B cell (primary cell): ENCODE results near the gene NUDT19. TPM values are rescaled to one million over a fixed set of nuclear protein-coding genes. Genes with fewer than 3 reads are reported as not detected.

Experiments used
- ATAC-seq: fragments of 200-7000 bp; cut with Tn5 transposase; one replicate; pipeline ENCODE4 v1.10.0; 2021; ENCODE audit warnings: low read depth, mild to moderate bottlenecking, moderate number of reproducible peaks, moderate library complexity
- CTCF ChIA-PET: fragments of 350-600 bp; sonication (Branson Sonifier 250); formaldehyde crosslinking; loops from one replicate; lab custom pipeline; 2021; ENCODE audit warnings: antibody characterized with exemption, inconsistent platforms; lab: Charles Lee
- POLR2A ChIA-PET: fragments of 350-600 bp; sonication (Branson Sonifier 250); formaldehyde crosslinking; loops from one replicate; lab custom pipeline; 2021; ENCODE audit warnings: antibody characterized with exemption; lab: Charles Lee
- DNase-seq: peaks from one replicate; pipeline ENCODE4 v3.0.0; 2013
- H2AFZ ChIP-seq: 2 replicates; pipeline ENCODE4 v1.6.1; 2012; ENCODE audit warnings: mild to moderate bottlenecking, low read depth, low read length; ENCODE audit not compliant: insufficient read depth, poor library complexity, severe bottlenecking
- H3K27ac ChIP-seq, 2 donors: 1 replicate in 1 of 2; 2 replicates in 1 of 2; pipeline ENCODE4 v1.5.1; 2012 to 2013; ENCODE audit warnings: low read length in 2 of 2, mild to moderate bottlenecking in 2 of 2, moderate library complexity in 1 of 2
- H3K27me3 ChIP-seq, 4 experiments: fragments of 200-600 bp in 1 of 4; sonication (generic) in 1 of 4; replicated peaks in 1 of 4; 1 replicate in 2 of 4; 2 replicates in 2 of 4; pipeline versions ENCODE4 v1.6.1 to v1.7.0; 2013 to 2016; ENCODE audit warnings: low read length in 3 of 4, mild to moderate bottlenecking in 2 of 4, mixed read lengths in 1 of 4, moderate library complexity in 1 of 4; ENCODE audit not compliant: insufficient read depth in 4 of 4, control insufficient read depth in 3 of 4; ENCODE audit errors: control extremely low read depth in 1 of 4
- H3K36me3 ChIP-seq, 2 experiments: replicated peaks in 1 of 2; 1 replicate in 1 of 2; 2 replicates in 1 of 2; pipeline versions ENCODE4 v1.6.1 to v1.7.1; 2013; ENCODE audit warnings: low read length in 1 of 2; ENCODE audit not compliant: insufficient read depth in 2 of 2, control insufficient read depth in 1 of 2; ENCODE audit errors: control extremely low read depth in 1 of 2, extremely low read depth in 1 of 2
- H3K4me1 ChIP-seq, 2 donors: fragments of 200-600 bp in 1 of 2; sonication (generic) in 1 of 2; 1 replicate in 1 of 2; 2 replicates in 1 of 2; pipeline versions ENCODE4 v1.5.1 to v1.6.1; 2013 to 2017; ENCODE audit warnings: low read length in 2 of 2; ENCODE audit not compliant: control insufficient read depth in 2 of 2, insufficient read depth in 2 of 2
- H3K4me2 ChIP-seq: replicated peaks from 2 replicates; pipeline ENCODE3; 2012; ENCODE audit warnings: mild to moderate bottlenecking, low read depth, low read length; ENCODE audit not compliant: poor library complexity, severe bottlenecking
- H3K4me3 ChIP-seq, 5 experiments: fragments of 200-600 bp in 1 of 5; sonication (generic) in 1 of 5; 1 replicate in 3 of 5; 2 replicates in 2 of 5; pipeline versions ENCODE4 v1.5.1 to v1.7.0; 2011 to 2016; ENCODE audit warnings: low read length in 4 of 5, mild to moderate bottlenecking in 4 of 5, low read depth in 2 of 5, control low read depth in 1 of 5, moderate library complexity in 1 of 5; ENCODE audit not compliant: insufficient read depth in 1 of 5; ENCODE audit errors: control extremely low read depth in 1 of 5, extremely low read depth in 1 of 5
- H3K79me2 ChIP-seq: fragments of 200-600 bp; sonication (generic); one replicate; pipeline ENCODE4 v1.6.0; 2016; ENCODE audit warnings: low read length; ENCODE audit not compliant: control insufficient read depth, insufficient read depth
- H3K9ac ChIP-seq: fragments of 200-600 bp; sonication (generic); 2 replicates; pipeline ENCODE4 v1.6.1; 2017; ENCODE audit warnings: mild to moderate bottlenecking, low read length, moderate library complexity
- H3K9me3 ChIP-seq, 3 donors: one replicate each; pipeline versions ENCODE4 v1.6.1 to v1.7.1; 2013; ENCODE audit warnings: low read length in 2 of 3; ENCODE audit not compliant: control insufficient read depth in 2 of 3, insufficient read depth in 1 of 3; ENCODE audit errors: control extremely low read depth in 1 of 3
- H4K20me1 ChIP-seq: 2 replicates; pipeline ENCODE4 v1.6.0; 2012; ENCODE audit warnings: mild to moderate bottlenecking, low read length; ENCODE audit not compliant: insufficient read depth, control insufficient read depth, poor library complexity, severe bottlenecking
- H3K27ac Mint-ChIP-seq: one replicate; pipeline ENCODE4 v1.8.0; 2021; ENCODE audit warnings: mixed read lengths
- H3K27me3 Mint-ChIP-seq: one replicate; pipeline ENCODE4 v1.8.0; 2021; ENCODE audit warnings: mixed read lengths
- H3K4me1 Mint-ChIP-seq: one replicate; pipeline ENCODE4 v1.8.0; 2021; ENCODE audit warnings: mixed read lengths
- H3K4me3 Mint-ChIP-seq: one replicate; pipeline ENCODE4 v1.8.0; 2021; ENCODE audit warnings: mixed read lengths
- H3K9me3 Mint-ChIP-seq: one replicate; pipeline ENCODE4 v1.8.0; 2022; ENCODE audit warnings: mixed read lengths; ENCODE audit not compliant: insufficient read depth
- EZH2 ChIP-seq: IDR thresholded peaks from 2 replicates; pipeline ENCODE4 v1.6.1; 2012; ENCODE audit warnings: borderline replicate concordance, low read depth, mild to moderate bottlenecking, moderate library complexity, low read length; ENCODE audit not compliant: insufficient read depth, poor library complexity, severe bottlenecking
- WGBS: methylation state at CpG from one replicate; pipeline ENCODE4 v1.1.5; 2013; ENCODE audit warnings: missing lambda C conversion rate; ENCODE audit not compliant: insufficient coverage; 5-methylcytosine and 5-hydroxymethylcytosine counted together
- intact Hi-C: fragments of 100-400 bp; cut with micrococcal nuclease; formaldehyde crosslinking; loops from one replicate; pipeline ENCODE4 v1.10.0; 2022
- polyA plus RNA-seq: library from polyadenylated mRNA; depleted of rRNA; stranded (reverse); fragments of >200 nt; gene quantifications from 2 replicates; pipeline ENCODE4 v1.2.3, GENCODE V29; 2012
- total RNA-seq, 2 donors: library from RNA; stranded (reverse); fragments of 120-200 nt in 1 of 2; gene quantifications; 1 replicate in 1 of 2; 2 replicates in 1 of 2; pipeline versions ENCODE4 v1.2.3 to v1.2.4, GENCODE V29; 2013 to 2022
- TF ChIP-seq, protein P1 (sequence below): fragments of 200-600 bp; IDR thresholded peaks from one replicate; pipeline ENCODE4 v1.8.0; 2022; ENCODE audit warnings: antibody characterized with exemption, mild to moderate bottlenecking

NUDT19 gene
- total and polyA plus RNA-seq, 2 donors (not counting 1 experiment from before 2014, with no cell fraction given) = 3.6 to 7.1 TPM

DNA sequence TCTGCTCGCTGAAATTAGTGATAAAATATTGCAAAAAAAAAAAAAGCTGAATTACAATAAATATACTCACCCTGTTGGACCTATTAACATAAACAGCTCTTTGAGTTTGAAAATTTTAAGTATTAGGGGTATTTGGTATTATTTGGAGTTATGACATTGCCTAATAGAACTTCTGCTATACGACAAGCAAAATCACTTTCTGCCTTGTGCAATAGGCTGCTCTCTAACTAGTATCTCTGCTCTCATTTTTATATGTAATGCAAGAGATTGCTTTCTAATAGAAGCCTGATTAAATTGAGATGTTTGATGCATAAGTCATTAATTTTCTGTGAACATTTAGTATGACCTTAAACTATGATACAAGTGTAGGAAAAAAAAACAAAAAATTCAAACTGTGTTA lies 10.6 kb upstream of the NUDT19 start:
- WGBS = no CpG with 5 or more reads among the region's 2 CpGs
- Histone ChIP-seq H3K79me2 (no peaks in the 10 kb centered on the region), H3K4me2 (no peak overlapping the region), H3K4me3 (no peak overlapping the region), H3K4me1 (peaks cover 8 to 15% of the 10 kb centered on the region in 2 donors), H3K9me3 (peaks cover 0 to 10% (median 0%) of the 10 kb centered on the region in 3 donors), H3K27ac (no peak overlapping the region), H3K36me3 (no peaks in the 10 kb centered on the region), H3K9ac (no peak overlapping the region), H2AFZ (no peak overlapping the region), H3K27me3 (peaks cover 0 to 29% (median 9%) of the 10 kb centered on the region in 4 experiments), H4K20me1 (no peaks in the 10 kb centered on the region)
- H3K27me3 Mint-ChIP-seq = peaks cover 20% of the 10 kb centered on the region
- no peak for ATAC-seq
- no peak overlapping the region for H3K27ac Mint-ChIP-seq
- no peak for TF ChIP-seq EZH2
- TF ChIP-seq, protein P1, sequence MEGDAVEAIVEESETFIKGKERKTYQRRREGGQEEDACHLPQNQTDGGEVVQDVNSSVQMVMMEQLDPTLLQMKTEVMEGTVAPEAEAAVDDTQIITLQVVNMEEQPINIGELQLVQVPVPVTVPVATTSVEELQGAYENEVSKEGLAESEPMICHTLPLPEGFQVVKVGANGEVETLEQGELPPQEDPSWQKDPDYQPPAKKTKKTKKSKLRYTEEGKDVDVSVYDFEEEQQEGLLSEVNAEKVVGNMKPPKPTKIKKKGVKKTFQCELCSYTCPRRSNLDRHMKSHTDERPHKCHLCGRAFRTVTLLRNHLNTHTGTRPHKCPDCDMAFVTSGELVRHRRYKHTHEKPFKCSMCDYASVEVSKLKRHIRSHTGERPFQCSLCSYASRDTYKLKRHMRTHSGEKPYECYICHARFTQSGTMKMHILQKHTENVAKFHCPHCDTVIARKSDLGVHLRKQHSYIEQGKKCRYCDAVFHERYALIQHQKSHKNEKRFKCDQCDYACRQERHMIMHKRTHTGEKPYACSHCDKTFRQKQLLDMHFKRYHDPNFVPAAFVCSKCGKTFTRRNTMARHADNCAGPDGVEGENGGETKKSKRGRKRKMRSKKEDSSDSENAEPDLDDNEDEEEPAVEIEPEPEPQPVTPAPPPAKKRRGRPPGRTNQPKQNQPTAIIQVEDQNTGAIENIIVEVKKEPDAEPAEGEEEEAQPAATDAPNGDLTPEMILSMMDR = no peak
- CTCF ChIA-PET = interaction anchor here (1.6 kb wide), 1 partner anchor 10 kb away, joined by 4 read pairs; the partner anchor contains the start of gene NUDT19
- no peak overlapping the region for H3K4me3 Mint-ChIP-seq
- no peak for DNase-seq
- intact Hi-C loops = no loop called here
- peaks cover 8% of the 10 kb centered on the region for H3K4me1 Mint-ChIP-seq
- H3K9me3 Mint-ChIP-seq = no peaks in the 10 kb centered on the region
- POLR2A ChIA-PET = no interaction called here

DNA sequence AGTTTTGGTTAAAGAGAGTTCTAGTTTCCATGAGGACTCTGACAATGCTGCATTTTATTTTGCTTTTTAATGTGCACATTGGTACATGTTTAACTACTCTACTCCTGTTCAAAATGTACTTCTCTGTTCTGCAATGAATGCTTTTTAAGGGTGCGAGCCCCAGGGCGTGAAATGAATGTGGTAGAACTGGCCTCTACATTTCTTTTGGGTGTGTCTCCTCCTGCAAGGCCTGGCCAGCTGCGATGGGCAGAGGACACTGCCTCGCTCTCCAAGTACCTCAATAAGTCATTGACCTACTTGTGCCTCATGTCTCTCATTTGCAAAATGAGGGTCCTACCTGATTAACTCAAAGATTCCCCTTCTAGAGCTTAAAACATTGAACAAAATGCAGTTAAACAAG lies 9.3 kb upstream of the NUDT19 start:
- H3K27me3 Mint-ChIP-seq = peaks cover 16% of the 10 kb centered on the region
- Histone ChIP-seq H4K20me1 (no peaks in the 10 kb centered on the region), H3K9me3 (no peaks in the 10 kb centered on the region), H3K27ac (no peak overlapping the region), H3K27me3 (peaks cover 0 to 18% (median 5%) of the 10 kb centered on the region in 4 experiments), H3K4me1 (peaks cover 0 to 3% of the 10 kb centered on the region in 2 donors), H2AFZ (no peak overlapping the region), H3K4me3 (no peak overlapping the region), H3K36me3 (no peaks in the 10 kb centered on the region), H3K79me2 (no peaks in the 10 kb centered on the region), H3K9ac (no peak overlapping the region), H3K4me2 (no peak overlapping the region)
- no peak for DNase-seq
- H3K4me1 Mint-ChIP-seq = peaks cover 4% of the 10 kb centered on the region
- POLR2A ChIA-PET = interaction anchor here (0.7 kb wide), 1 partner anchor 29 kb away, joined by 6 read pairs; no protein-coding TSS in a partner anchor
- no peak overlapping the region for H3K4me3 Mint-ChIP-seq
- ATAC-seq = no peak
- H3K9me3 Mint-ChIP-seq = no peaks in the 10 kb centered on the region
- WGBS = 90% methylated on average over 3 of the region's 4 CpGs
- H3K27ac Mint-ChIP-seq = no peak overlapping the region
- CTCF ChIA-PET = no interaction called here
- intact Hi-C loops = no loop called here
- TF ChIP-seq, protein P1 = no peak
- no peak for TF ChIP-seq EZH2
